ENCODE results near the gene CDCA5.
A peak's percentile ranks its signal among the peaks of the same experiment; 100 is the strongest.

CDCA5 gene

GRCh38 chr11:65102142-65103095 is 18.6 kb upstream of the CDCA5 start:
- Histone ChIP-seq H2BK12ac (ENCODE audit: low read length) (no peak overlapping the region), H3K18ac (ENCODE audit: low read length) (no peak overlapping the region), H3K4ac (ENCODE audit: low read length) (no peak overlapping the region), H3K23ac (ENCODE audit: low read depth, low read length, poor library complexity) (no peak overlapping the region), H3K27me3 (ENCODE audit: control insufficient read depth in 3 of 3, insufficient read depth in 3 of 3, low read depth in 1 of 3, low read length in 3 of 3) (no peaks in the 10 kb centered on the region), H4K8ac (ENCODE audit: low read depth, low read length) (no peak overlapping the region), H3K4me2 (ENCODE audit: insufficient read depth, low read length, poor library complexity, severe bottlenecking) (no peak overlapping the region), H3K14ac (ENCODE audit: low read length) (no peak overlapping the region), H2BK5ac (ENCODE audit: low read length) (no peak overlapping the region), H3K27ac (replicated peaks; ENCODE audit: low read length) (no peak overlapping the region), H3K4me3 (ENCODE audit: low read length in 2 of 2) (no peak overlapping the region), H2AK5ac (ENCODE audit: low read depth, low read length) (no peak overlapping the region), H2BK120ac (ENCODE audit: low read depth, low read length) (no peak overlapping the region), H2BK15ac (ENCODE audit: low read length) (no peak overlapping the region), H3K9ac (ENCODE audit: low read depth, low read length, poor library complexity) (no peak overlapping the region), H3K4me1 (ENCODE audit: control insufficient read depth in 2 of 2, insufficient read depth in 1 of 2, low read depth in 1 of 2, low read length in 2 of 2) (no peaks in the 10 kb centered on the region), H3K9me3 (replicated peaks in 1 of 2; ENCODE audit: control insufficient read depth in 2 of 2, insufficient read depth in 1 of 2, low read depth in 1 of 2, low read length in 2 of 2) (no peaks in the 10 kb centered on the region), H4K91ac (ENCODE audit: low read depth, low read length, poor library complexity) (no peak overlapping the region), H3K36me3 (replicated peaks in 1 of 2; ENCODE audit: control insufficient read depth in 2 of 2, insufficient read depth in 2 of 2, low read length in 2 of 2) (peaks cover 3 to 17% of the 10 kb centered on the region in 2 donors), H2AFZ (ENCODE audit: low read length) (no peak overlapping the region), H3K79me1 (ENCODE audit: low read depth, low read length) (peaks cover 1% of the 10 kb centered on the region)
- no peak for DNase-seq (ENCODE audit: low spot score)
- WGBS, 2 donors (ENCODE audit: extremely low coverage in 2 of 2, insufficient read length in 2 of 2, insufficient replicate concordance in 1 of 2): no CpG with 5 or more reads among the region's 8 CpGs

GRCh38 chr11:65100674-65101350 is 17.0 kb upstream of the CDCA5 start:
- H3K18ac ChIP-seq (ENCODE audit: low read length): no peak overlapping the region
- H4K8ac ChIP-seq (ENCODE audit: low read depth, low read length): no peak overlapping the region
- H3K27ac ChIP-seq (replicated peaks; ENCODE audit: low read length): no peak overlapping the region
- H2BK120ac ChIP-seq (ENCODE audit: low read depth, low read length): no peak overlapping the region
- no peaks in the 10 kb centered on the region for H3K27me3 ChIP-seq (ENCODE audit: control insufficient read depth in 3 of 3, insufficient read depth in 3 of 3, low read depth in 1 of 3, low read length in 3 of 3)
- H3K14ac ChIP-seq (ENCODE audit: low read length): no peak overlapping the region
- DNase-seq (ENCODE audit: low spot score): no peak
- H2BK5ac ChIP-seq (ENCODE audit: low read length): no peak overlapping the region
- no peak overlapping the region for H3K4ac ChIP-seq (ENCODE audit: low read length)
- H3K79me1 ChIP-seq (ENCODE audit: low read depth, low read length): peaks cover 3% of the 10 kb centered on the region
- H2AFZ ChIP-seq (ENCODE audit: low read length): no peak overlapping the region
- H3K9me3 ChIP-seq (replicated peaks in 1 of 2; ENCODE audit: control insufficient read depth in 2 of 2, insufficient read depth in 1 of 2, low read depth in 1 of 2, low read length in 2 of 2): no peaks in the 10 kb centered on the region
- H2BK12ac ChIP-seq (ENCODE audit: low read length): no peak overlapping the region
- H3K4me1 ChIP-seq (ENCODE audit: control insufficient read depth in 2 of 2, insufficient read depth in 1 of 2, low read depth in 1 of 2, low read length in 2 of 2): peaks cover 2 to 6% of the 10 kb centered on the region in 2 donors
- no peak overlapping the region for H3K9ac ChIP-seq (ENCODE audit: low read depth, low read length, poor library complexity)
- H3K23ac ChIP-seq (ENCODE audit: low read depth, low read length, poor library complexity): no peak overlapping the region
- no peak overlapping the region for H2BK15ac ChIP-seq (ENCODE audit: low read length)
- no peak overlapping the region for H2AK5ac ChIP-seq (ENCODE audit: low read depth, low read length)
- peaks cover 3 to 15% of the 10 kb centered on the region in 2 donors for H3K36me3 ChIP-seq (replicated peaks in 1 of 2; ENCODE audit: control insufficient read depth in 2 of 2, insufficient read depth in 2 of 2, low read length in 2 of 2)
- H3K4me2 ChIP-seq (ENCODE audit: insufficient read depth, low read length, poor library complexity, severe bottlenecking): no peak overlapping the region
- no peak overlapping the region for H3K4me3 ChIP-seq (ENCODE audit: low read length in 2 of 2)
- no peak overlapping the region for H4K91ac ChIP-seq (ENCODE audit: low read depth, low read length, poor library complexity)
- WGBS, 2 donors (ENCODE audit: extremely low coverage in 2 of 2, insufficient read length in 2 of 2, insufficient replicate concordance in 1 of 2): no CpG with 5 or more reads among the region's 6 CpGs

- no peaks in the 10 kb centered on the region for H3K27me3 ChIP-seq (ENCODE audit: control insufficient read depth in 3 of 3, insufficient read depth in 3 of 3, low read depth in 1 of 3, low read length in 3 of 3)
- no peak overlapping the region for H3K4ac ChIP-seq (ENCODE audit: low read length)
- H3K4me2 ChIP-seq (ENCODE audit: insufficient read depth, low read length, poor library complexity, severe bottlenecking): peak overlapping the region; percentile 64
- H3K27ac ChIP-seq (replicated peaks; ENCODE audit: low read length): no peak overlapping the region
- H4K91ac ChIP-seq (ENCODE audit: low read depth, low read length, poor library complexity): no peak overlapping the region
- no peak overlapping the region for H2BK12ac ChIP-seq (ENCODE audit: low read length)
- no peak overlapping the region for H4K8ac ChIP-seq (ENCODE audit: low read depth, low read length)
- H3K23ac ChIP-seq (ENCODE audit: low read depth, low read length, poor library complexity): no peak overlapping the region
- no peak overlapping the region for H3K14ac ChIP-seq (ENCODE audit: low read length)
- H3K9ac ChIP-seq (ENCODE audit: low read depth, low read length, poor library complexity): peak overlapping the region; percentile 78
- peaks cover 3% of the 10 kb centered on the region for H3K79me1 ChIP-seq (ENCODE audit: low read depth, low read length)
- no peak overlapping the region for H3K18ac ChIP-seq (ENCODE audit: low read length)
- H2BK120ac ChIP-seq (ENCODE audit: low read depth, low read length): no peak overlapping the region
- no peak for DNase-seq (ENCODE audit: low spot score)
- peak overlapping the region; percentile 97 for H2AFZ ChIP-seq (ENCODE audit: low read length)
- no peak overlapping the region for H2BK15ac ChIP-seq (ENCODE audit: low read length)
- peaks cover 4 to 7% of the 10 kb centered on the region in 2 donors for H3K4me1 ChIP-seq (ENCODE audit: control insufficient read depth in 2 of 2, insufficient read depth in 1 of 2, low read depth in 1 of 2, low read length in 2 of 2)
- peak overlapping the region; percentile 31 to 91 for H3K4me3 ChIP-seq (ENCODE audit: low read length in 2 of 2)
- WGBS, 2 donors (ENCODE audit: extremely low coverage in 2 of 2, insufficient read length in 2 of 2, insufficient replicate concordance in 1 of 2): no CpG with 5 or more reads among the region's 8 CpGs
- peak overlapping the region; percentile 59 for H2BK5ac ChIP-seq (ENCODE audit: low read length)
- no peaks in the 10 kb centered on the region for H3K9me3 ChIP-seq (replicated peaks in 1 of 2; ENCODE audit: control insufficient read depth in 2 of 2, insufficient read depth in 1 of 2, low read depth in 1 of 2, low read length in 2 of 2)
- no peak overlapping the region for H2AK5ac ChIP-seq (ENCODE audit: low read depth, low read length)
- peaks cover 2 to 9% of the 10 kb centered on the region in 2 donors for H3K36me3 ChIP-seq (replicated peaks in 1 of 2; ENCODE audit: control insufficient read depth in 2 of 2, insufficient read depth in 2 of 2, low read length in 2 of 2)
Measured at GRCh38 chr11:65096926-65097325, 13.1 kb upstream of the CDCA5 start.

Measured in neuronal stem cell (in vitro differentiated cells).